ENCODE data around the gene CDK16.

CDK16 gene

DNA sequence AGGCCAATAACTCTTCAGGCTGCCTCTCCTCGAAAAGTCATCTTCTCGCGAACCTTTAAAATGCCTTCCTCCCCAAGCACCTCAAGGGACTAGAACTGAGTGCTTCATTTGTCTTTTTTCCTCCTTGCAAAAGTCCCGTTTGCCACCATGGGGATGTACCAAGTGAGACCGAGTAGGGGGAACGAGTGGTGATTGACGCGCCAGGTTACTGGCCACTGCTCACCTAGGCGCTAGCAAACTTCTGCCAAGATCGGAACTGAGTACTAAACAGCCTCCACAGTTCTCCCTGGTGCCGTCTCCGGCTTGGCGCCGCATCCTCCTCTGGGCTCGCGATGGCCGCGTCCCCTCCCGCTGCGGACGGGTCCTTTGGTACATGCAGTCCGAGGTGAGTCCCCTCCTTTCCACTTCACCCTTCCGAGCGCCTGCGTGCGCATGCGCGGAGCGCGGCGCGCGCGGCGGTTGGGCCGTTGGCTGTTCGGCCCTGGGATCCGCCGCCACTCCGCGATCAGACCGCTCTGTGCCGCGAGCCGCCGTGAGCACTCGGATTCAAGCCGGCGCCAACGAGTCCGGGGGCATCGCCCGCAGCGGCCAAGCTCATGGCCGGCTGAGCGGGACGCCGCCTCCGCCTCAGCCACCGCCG is at the start of gene CDK16:
Gene CDK16 (plus strand): TSS at position 402 of the 640 bp plus-strand sequence. CDS start 4,877 bp downstream, outside the sequence.
- peak; percentile 51 to 53 for DNase-seq (ENCODE audit: low read depth in 1 of 2, low spot score in 1 of 2)

DNA sequence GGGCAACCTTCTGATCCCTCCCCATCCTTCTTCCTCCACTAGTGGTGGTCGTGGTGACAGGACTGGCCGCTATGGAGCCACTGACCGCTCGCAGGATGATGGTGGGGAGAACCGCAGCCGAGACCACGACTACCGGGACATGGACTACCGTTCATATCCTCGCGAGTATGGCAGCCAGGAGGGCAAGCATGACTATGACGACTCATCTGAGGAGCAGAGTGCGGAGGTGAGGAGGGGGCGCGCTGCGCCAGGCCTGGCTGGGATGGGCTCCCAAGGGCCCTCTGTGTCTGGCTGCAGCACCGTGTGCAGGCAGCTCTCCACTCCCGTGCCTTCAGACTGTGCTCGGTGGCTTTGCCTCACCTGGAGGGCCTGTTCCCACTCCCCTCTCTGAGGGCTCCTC is 49.2 kb upstream of the CDK16 start:
- DNase-seq (ENCODE audit: low read depth in 1 of 2, low spot score in 1 of 2) = no peak

DNA sequence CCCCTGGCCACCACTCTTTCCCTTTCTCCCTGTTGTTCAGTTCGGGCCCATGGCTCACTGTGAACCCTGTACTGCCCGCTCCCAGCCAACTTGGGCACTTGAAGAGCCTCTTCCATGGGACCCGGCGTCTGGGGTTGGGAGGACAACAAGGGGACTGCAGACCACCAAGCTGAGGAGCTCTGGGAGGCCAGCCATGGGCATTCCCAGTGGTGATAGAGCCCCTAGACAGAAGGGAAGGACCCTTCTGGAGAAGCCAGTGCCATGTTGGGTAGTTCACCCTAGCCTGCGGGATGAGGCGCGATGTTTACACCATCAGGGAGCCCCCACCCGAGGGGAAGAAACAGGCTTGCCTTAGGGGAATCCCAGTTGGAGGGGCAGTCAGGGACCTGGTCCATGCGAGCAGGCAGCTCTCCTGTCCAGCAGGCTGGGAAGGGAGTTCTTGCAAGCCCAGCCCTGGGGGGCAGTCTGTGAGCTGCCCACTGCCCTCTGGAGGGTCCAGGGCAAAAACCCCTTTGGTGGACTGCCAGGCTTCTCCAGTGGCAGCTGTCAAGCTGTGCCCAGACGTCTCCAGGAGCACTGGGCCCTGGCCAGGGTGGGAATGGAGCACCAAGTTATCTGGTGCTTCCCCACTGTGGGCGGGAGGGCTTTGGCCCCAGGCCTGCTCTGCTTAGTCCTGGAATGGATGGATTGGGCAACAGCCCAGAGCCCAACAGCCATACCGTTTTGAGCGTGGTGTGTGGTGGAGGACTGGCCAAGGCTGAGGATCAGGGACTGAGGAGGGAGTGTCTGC is 48.6 kb upstream of the CDK16 start:
- no peak for DNase-seq (ENCODE audit: low read depth in 1 of 2, low spot score in 1 of 2)

DNA sequence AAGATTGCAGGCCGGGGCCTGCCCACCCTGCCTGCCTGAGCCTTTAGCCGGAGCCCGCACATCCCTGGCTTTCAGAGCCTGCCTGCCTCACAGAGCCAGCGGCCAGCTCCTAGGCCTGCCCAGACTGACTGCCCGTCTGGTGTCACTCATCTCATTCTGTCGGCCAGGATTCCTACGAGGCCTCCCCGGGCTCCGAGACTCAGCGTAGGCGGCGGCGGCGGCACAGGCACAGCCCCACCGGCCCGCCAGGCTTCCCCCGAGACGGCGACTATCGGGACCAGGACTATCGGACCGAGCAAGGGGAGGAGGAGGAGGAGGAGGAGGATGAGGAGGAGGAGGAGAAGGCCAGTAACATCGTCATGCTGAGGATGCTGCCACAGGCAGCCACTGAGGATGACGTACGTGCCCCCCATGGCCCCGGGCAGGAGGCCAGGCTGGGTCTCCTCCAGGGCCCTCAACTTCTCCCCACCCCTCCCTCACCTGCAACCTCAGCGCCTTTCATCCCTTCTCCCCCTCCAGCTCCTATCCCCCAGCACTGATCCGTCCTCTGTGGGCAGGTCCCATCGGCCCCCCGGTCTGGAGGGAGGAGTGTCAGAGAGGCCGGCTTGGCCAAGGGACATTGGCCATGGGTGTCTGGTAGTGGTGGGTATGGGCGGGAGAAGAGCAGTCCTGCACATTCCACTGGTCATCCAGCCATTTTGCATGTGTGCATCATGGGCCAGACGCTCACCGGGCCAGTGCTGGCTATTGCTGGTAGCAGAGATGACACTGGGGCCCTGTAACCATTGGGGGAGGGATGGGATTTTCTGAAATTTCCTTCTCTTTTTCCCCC is 47.4 kb upstream of the CDK16 start:
- no peak for DNase-seq (ENCODE audit: low read depth in 1 of 2, low spot score in 1 of 2)

DNA sequence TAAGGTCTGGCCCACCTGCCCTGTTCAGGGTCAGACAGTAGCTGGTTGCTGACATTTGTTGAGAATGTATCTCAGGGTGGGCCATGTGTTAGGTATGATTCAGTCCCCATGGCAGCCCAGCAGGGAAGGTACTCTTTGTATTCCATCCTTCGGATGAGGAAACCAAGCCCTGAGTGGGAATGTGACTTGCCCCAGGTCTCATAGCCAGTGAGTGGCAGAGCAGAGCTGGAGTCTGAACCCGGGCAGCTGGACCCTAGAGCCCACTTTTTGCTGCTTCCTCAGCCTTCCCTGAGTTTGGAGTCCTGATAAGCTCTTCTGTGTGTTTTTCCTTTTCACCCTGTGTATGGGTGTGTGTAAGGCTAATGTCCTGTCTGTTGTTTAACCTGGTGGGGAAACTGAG is 46.5 kb upstream of the CDK16 start:
- DNase-seq (ENCODE audit: low read depth in 1 of 2, low spot score in 1 of 2) = no peak

DNA sequence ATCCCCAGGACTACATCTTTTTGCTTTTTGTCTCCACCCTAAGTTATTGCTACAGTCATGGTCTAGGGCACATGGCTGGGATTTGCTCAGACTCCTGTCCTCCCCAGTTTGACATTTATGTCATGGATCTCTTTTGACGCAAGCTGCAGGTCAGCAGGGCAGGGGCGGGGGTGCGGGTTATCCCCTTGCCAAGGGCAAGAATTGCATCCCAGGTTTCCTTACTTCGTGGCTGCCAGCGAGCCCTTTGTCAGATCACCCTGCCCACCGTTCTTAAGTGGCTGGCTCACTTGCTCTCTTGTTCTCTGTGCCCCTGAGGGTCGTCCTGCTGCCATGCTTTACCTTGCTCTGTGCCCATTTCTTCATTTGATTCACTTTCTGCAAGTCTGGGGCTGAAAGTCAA is 45.9 kb upstream of the CDK16 start:
- DNase-seq (ENCODE audit: low read depth in 1 of 2, low spot score in 1 of 2) = no peak

DNA sequence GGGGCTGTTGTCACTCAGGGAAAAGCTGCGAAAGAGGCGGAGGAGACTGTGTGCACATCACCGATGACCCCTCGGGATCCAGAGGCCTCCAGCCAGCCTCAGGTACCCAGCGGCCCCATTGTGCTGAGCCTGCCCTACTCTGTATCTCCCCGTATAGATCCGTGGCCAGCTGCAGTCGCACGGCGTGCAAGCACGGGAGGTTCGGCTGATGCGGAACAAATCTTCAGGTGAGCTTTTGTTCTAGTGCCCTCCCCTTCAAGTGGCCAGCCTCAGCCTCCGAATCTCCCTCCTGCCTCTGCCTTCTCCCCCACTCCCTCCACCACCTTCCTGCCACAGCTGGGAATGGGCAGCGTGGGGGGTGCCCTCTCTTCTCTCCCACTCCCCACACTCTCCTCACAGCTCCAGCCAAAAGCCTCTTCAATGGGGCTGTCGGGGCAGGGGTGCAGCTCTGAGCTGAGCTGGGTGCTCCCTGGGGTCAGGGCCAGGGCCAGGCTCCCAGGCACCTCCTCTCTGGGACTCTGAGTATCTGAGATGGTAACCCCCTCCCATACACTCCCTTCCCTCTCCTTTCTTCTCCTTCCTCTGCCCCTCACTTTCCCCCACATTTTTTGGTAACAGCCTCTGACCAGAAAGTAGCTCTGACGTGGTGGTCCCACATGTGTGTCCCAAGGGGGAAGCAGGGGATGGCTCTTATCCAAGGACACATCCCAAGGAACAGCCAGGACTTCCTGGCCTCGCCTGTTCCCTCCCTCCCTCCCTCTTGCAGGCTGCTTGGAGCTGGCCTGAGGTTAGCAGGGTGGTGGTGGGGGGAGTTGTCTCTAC is 45.3 kb upstream of the CDK16 start:
- no peak for DNase-seq (ENCODE audit: low read depth in 1 of 2, low spot score in 1 of 2)

DNA sequence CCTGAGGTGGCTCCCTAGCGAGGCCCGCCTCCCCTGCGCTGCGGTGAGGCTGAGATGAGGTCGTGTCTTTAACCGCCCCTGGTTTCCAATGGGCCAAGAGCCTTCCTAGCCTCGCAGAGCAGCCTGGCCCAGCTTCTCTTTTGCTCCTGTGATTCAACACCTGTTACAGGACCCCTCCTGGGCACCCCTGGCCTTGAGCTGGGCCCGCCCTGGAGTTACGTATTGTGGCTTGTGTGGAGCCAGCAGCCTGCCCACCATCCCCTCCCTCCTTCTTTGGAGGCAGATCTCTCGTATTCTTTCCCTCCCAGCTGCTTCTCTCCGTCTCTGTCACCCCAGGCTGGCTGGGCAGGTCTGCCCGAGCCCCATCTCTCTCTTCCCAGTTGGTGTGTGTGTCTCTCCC is 44.1 kb upstream of the CDK16 start:
- DNase-seq (ENCODE audit: low read depth in 1 of 2, low spot score in 1 of 2) = no peak

DNA sequence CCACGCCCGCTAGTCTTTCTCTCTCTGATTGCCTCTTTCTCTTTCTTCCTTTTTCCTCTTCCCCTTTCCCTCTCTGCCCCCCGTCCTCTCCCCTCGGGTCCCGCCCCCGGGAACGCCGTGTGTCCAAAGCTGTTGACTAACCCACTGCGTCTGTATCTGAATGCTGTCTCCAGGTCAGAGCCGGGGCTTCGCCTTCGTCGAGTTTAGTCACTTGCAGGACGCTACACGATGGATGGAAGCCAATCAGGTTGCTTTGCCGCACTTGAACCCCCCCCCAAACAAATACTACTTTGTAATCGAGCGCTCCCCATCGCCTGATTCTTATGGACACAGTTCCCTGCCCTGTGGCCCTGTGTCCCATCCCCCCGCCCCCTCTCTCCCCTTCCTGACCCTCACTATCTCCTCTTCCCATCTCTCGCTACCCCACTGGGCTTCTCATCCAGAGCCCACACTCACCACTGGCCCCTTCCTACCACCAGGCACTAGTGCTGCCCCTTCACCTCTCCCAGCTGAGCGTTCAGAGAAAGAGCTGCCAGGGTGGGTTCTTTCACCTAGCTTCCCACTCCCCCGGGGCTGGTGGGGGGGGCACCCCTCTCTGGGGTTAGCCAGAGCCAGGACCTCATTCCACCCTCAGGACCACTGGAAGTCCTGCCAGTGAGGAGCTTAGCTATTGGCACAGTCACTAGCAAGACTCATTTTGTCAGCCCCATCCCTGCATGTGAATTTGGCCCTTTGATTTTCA is 43.5 kb upstream of the CDK16 start:
- DNase-seq (ENCODE audit: low read depth in 1 of 2, low spot score in 1 of 2) = no peak

DNA sequence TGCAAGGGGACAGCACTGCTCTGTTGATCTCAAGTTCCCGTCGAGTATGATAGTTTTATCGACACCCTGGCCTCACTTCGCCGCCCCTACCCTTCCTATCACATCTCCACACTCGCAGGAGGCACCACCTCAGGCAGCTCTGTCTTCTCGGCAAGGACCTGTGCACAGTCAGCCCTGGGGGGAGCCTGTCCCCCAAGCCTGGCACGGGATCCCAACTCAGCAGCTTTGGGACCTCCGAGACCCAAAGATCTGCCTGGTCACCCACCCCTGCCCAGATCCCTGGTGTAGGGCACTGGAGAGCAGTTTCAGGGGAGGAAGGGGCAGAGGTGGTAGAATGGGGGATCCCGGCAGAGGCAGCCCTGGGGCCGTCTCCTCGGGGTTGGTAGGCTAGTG is 42.9 kb upstream of the CDK16 start:
- no peak for DNase-seq (ENCODE audit: low read depth in 1 of 2, low spot score in 1 of 2)

DNA sequence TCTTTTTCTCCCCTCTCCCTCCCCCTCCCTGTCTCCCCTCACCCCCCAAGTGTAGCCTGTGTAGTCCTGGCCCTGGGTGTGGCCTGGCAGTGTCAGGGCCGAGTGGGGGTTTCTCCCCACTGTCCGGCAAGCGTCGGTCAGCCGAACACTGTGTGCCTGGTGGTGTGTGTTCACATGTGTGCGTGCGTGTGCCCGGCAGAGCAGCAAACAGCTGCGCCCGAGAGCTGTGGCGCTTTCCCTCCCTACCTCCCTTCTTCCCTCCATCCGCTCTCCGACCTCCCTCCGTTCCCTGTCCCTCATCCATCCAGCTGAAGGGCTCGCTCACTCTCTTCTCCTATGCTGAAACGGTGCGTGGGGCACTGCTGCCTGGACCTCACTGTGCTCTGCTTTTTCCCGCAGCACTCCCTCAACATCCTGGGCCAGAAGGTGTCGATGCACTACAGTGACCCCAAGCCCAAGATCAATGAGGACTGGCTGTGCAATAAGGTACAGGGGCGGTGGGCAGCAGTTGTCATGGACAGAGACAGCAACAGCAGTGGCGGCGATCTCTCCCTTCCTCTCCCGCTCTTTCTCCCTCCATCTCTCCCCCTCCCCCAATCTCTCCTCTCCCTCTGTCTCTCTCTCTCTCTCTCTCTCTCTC is 42.3 kb upstream of the CDK16 start:
- DNase-seq (ENCODE audit: low read depth in 1 of 2, low spot score in 1 of 2) = no peak

DNA sequence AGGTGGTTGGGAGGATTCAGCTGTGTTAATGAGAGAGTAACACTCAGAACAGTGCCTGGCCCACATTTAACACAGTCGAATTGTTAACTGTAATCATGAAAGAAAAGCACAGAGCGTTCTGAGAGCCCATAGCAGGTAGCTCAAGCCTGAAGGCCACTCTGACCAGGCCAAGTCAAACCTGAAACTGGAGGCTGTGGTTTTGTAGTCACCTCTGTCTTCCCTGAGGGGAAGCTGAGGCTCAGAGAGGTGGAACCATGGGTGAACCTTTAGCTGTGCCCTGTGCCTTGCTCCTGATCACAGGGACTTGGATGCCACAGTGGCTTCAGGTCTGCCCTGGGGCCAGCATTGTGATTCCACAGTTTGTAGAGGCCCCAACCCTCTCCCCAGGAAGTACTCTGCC is 41.4 kb upstream of the CDK16 start:
- no peak for DNase-seq (ENCODE audit: low read depth in 1 of 2, low spot score in 1 of 2)

DNA sequence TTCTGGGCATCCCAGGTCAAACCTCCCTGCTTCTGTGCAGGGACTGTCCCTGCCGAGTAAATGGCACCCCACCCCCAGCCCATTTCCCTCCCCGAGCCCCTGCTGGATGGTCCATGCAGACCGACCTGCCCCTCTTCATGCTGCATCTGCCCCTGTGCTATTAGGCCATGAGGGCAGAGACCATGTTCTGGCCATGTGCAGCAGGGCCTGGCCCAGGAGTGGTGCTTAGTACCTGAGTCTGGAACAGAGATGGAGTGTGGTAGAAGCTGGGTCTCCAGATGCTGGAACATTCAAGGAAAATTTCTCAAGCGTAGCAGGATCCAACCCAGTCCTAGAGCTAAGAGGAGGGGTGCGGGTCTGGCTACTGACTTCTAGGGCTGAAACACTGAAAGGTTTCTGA is 40.1 kb upstream of the CDK16 start:
- no peak for DNase-seq (ENCODE audit: low read depth in 1 of 2, low spot score in 1 of 2)

DNA sequence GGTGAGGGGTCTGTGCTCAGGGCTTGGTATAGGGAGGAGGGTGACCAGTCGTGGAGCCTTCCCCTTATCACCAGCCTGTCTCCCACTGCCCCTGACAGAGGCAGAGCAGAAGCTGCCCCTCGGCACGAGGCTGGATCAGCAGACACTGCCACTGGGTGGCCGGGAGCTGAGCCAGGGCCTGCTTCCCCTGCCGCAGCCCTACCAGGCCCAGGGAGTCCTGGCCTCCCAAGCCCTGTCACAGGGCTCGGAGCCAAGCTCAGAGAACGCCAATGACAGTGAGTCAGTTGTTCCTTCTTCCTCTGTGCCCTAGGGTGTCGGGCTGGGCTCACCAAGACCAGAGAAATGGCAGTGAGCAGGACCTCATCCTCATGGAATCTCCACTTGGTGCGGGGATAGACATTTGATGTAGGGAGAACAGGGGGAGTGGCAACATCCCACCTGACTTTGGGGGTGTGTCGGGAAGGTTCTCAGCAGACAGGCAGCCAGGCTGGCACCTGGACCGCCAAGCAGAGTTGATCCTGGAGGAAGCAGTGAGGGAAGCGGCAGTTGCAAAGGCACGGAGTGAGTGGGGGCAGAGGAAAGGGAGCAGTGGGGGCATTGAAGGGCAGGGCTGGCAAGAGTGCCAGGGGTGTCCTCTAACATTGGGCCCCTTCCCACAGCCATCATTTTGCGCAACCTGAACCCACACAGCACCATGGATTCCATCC is 39.1 kb upstream of the CDK16 start:
- DNase-seq (ENCODE audit: low read depth in 1 of 2, low spot score in 1 of 2) = no peak

DNA sequence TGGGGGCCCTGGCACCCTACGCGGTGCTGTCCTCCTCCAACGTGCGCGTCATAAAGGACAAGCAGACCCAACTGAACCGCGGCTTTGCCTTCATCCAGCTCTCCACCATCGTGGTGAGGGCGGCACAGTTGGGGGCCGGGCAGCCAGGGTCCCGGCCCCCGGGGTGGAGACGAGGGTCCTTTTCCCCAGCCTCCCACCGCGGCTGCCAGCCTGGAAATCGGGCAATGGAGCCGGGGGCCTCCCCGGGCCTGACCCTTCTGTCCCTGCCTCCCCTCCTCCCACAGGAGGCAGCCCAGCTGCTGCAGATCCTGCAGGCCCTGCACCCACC is 38.6 kb upstream of the CDK16 start:
- DNase-seq (ENCODE audit: low read depth in 1 of 2, low spot score in 1 of 2) = no peak

DNA sequence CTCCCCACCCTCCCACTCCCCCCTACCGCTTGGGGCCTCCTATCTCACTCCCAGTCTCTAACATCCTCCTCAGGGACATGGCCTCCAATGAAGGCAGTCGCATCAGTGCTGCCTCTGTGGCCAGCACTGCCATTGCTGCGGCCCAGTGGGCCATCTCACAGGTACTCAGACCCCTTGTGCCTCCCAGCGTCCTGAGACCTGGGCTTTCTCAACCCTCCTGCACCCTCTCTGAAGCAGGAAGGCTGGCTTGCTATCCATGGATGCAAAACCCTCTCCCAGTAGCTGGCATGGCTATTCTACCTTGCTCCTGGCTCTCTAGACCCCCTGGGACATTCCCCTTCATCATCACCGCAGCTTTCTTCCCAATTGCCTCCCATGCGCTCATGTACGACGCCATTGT is 38.1 kb upstream of the CDK16 start:
- DNase-seq (ENCODE audit: low read depth in 1 of 2, low spot score in 1 of 2) = no peak

DNA sequence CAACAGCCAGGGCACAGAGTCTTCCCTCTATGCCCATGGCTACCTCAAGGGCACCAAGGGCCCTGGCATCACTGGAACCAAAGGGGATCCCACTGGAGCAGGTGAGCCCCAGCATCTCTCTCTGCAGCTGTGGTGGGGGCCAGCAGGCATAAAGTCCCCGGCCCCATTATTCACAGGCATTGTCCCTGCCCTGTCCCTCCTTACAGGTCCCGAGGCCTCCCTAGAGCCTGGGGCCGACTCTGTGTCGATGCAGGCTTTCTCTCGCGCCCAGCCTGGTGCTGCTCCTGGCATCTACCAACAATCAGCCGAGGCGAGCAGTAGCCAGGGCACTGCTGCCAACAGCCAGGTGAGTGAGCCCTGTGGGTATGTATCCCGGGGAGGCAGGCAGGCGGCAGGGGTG is 37.2 kb upstream of the CDK16 start:
- DNase-seq (ENCODE audit: low read depth in 1 of 2, low spot score in 1 of 2) = no peak

DNA sequence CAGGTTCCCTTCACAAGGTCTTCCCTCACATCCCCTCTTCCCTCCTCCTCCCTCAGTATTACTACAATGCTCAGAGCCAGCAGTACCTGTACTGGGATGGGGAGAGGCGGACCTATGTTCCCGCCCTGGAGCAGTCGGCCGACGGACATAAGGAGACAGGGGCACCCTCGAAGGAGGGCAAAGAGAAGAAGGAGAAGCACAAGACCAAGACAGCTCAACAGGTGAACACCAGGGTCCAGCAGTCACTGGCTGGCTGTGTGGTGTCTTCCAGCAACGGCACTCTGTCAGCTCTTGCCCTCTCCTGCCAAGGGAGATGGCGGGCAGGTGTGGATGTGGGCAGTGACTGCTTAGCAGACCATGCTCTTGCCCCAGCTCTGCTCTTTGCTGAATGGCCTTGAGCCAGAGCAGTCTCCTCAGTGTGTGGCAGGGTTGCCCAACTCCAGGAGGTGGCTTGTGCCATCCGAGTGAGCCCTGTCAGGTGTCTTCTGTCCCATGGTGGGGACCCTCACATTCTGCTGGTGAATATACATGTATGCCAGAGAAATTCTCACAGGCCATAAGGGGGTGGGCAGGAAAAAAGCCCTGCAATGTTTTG is 36.3 kb upstream of the CDK16 start:
- no peak for DNase-seq (ENCODE audit: low read depth in 1 of 2, low spot score in 1 of 2)

DNA sequence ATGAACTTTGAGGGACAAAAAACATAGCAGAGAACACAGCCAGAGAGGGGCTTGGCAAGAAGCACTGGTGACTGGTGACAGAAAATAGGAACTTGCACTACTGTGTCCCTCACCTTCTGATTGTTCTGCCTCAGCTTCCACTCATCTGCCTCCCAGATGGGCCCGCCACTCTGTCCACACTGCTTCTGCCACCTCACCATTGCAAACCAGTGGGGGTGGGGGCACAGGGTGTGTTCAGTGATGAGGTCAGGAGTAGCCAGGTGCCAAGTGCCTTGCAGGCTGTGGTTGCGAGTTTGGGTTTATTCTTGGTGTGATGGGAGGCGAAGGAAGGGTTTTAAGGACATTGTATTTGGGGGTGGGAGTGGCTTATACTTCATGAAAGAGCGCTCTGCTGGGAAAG is 34.0 kb upstream of the CDK16 start:
- no peak for DNase-seq (ENCODE audit: low read depth in 1 of 2, low spot score in 1 of 2)

All from stimulated activated CD4-positive, alpha-beta T cell treated with anti-CD3 and anti-CD28 coated beads, Interleukin-15, amount 100 ng/mL, for 1 hour (primary cell).